HT-29 (cell line): ENCODE results near the gene RBM10. TPM values are rescaled to one million over a fixed set of nuclear protein-coding genes. Genes with fewer than 3 reads are reported as not detected.

ENCODE experiments used
- DNase-seq: peaks from one replicate; pipeline ENCODE4 v3.0.0-alpha.2; 2015; ENCODE audit warnings: low spot score
- total RNA-seq: library from RNA; depleted of rRNA; stranded (reverse); fragments of >200 nt; shearing (Covaris generic); gene quantifications from 2 replicates; pipeline ENCODE4 v1.2.3, GENCODE V29; 2014

Gene RBM10
- total RNA-seq, 1 experiment from 2014 or later: 81.2 TPM

- peak; percentile 88 for DNase-seq
Observed at GRCh38 chrX:47218280-47218919, 73.4 kb downstream of the RBM10 start, which contains the start of gene CDK16. Gene CDK16, plus strand, starts transcription at chrX:47218681. Its CDS starts 4,877 bp downstream, at chrX:47223558.

GRCh38 chrX:47218920-47219815 lies 74.1 kb downstream of the RBM10 start:
- DNase-seq: peak; percentile 19

- DNase-seq: no peak
Observed at GRCh38 chrX:47221756-47222155, 76.7 kb downstream of the RBM10 start.

- no peak for DNase-seq
Observed at GRCh38 chrX:47222751-47223350, 77.8 kb downstream of the RBM10 start.

GRCh38 chrX:47223476-47224250 lies 78.6 kb downstream of the RBM10 start:
- DNase-seq: no peak

- DNase-seq: no peak
Observed at GRCh38 chrX:47224266-47224895, 79.4 kb downstream of the RBM10 start.

- DNase-seq: no peak
Observed at GRCh38 chrX:47224896-47225290, 79.9 kb downstream of the RBM10 start.

- DNase-seq: no peak
Observed at GRCh38 chrX:47226071-47226470, 81.0 kb downstream of the RBM10 start.

- no peak for DNase-seq
Observed at GRCh38 chrX:47226531-47227333, 81.7 kb downstream of the RBM10 start.

- DNase-seq: no peak
Observed at GRCh38 chrX:47227334-47227583, 82.2 kb downstream of the RBM10 start.

- DNase-seq: no peak
Observed at GRCh38 chrX:47228550-47229270, 83.7 kb downstream of the RBM10 start.

GRCh38 chrX:47229427-47229826 lies 84.4 kb downstream of the RBM10 start:
- no peak for DNase-seq

GRCh38 chrX:47230136-47230868 lies 85.3 kb downstream of the RBM10 start:
- no peak for DNase-seq

- DNase-seq: no peak
Observed at GRCh38 chrX:47231167-47231566, 86.1 kb downstream of the RBM10 start.

GRCh38 chrX:47232197-47232802 lies 87.3 kb downstream of the RBM10 start:
- peak; percentile 26 for DNase-seq

- DNase-seq: peak; percentile 45
Observed at GRCh38 chrX:47232803-47233332, 87.8 kb downstream of the RBM10 start, which contains the start of gene USP11. Gene USP11, plus strand, starts transcription at chrX:47233009. Its CDS starts 35 bp downstream, at chrX:47233044.

- peak; percentile 93 for DNase-seq
Observed at GRCh38 chrX:47233333-47234113, 88.5 kb downstream of the RBM10 start.

- no peak for DNase-seq
Observed at GRCh38 chrX:47234583-47234982, 89.6 kb downstream of the RBM10 start.
